Activated CD4-positive, CD25-positive, alpha-beta regulatory T cell treated with anti-CD3 and anti-CD28 coated beads, Interleukin-2, amount 50 U/mL, for 72 hours (primary cell): ENCODE measurements around the gene RAB31.
"Not testable (repeated sequence)": the region's sequence is repeated elsewhere in the genome, so short reads cannot be mapped to it uniquely, and the experiment has no call there.

ENCODE experiments used
- DNase-seq: peaks from one replicate; pipeline ENCODE4 v3.0.0; 2021

RAB31 gene

DNA sequence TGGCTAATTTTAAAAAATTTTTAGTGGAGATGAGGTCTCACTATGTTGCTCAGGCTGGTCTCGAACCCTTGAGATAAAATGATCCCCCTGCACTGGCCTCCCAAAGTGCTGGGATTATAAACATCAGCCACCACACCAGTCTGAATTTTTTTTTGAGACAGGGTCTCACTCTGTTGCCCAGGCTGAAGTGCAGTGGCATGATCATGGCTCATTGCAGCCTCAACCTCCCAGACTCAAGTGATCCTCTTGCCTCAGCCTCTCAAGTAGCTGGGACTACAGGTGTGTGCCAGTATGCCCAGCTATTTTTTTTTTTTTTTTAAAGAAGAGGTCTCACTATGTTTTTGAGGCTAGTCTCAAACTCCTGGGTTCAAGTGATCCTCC, 191.4 kb downstream of the RAB31 start:
- DNase-seq, result not testable (repeated sequence)

DNA sequence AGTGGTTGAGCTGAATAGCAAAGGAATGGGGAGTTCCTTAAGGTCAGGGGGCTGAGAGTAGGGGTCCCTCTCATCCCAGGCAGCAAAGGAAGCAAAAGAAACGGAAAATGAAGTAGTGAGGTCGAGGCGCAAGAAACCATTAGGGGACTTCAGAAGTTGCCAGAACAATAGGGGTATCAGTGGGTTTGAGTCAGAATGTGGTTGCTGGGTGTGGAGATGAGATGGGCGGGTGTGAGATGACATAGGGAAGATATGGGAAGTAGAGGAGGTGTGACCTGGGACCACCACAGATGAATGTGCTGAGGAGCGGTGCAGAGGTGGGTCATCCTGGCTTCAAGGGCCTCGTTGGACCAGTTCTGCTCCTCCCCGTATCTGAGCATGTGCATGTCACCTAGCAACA, 192.6 kb downstream of the RAB31 start:
- DNase-seq, result no peak

DNA sequence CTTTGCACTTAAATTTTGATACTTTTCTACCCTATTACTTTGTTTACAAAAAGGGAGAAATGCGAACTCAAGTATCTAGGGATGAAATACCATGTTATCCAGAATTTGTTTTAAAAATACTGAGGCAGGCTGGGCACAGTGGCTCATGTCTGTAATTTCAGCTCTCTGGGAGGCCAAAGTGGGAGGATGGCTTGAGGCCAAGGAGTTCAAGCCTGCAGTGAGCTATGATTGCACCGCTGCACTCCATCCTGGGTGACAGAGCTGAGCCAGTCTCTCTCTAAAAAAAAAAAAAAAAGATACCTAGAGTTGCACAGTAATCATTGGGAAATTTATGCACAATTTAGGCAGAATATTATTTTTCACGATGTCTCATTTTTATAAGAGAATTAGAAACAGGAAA, 193.3 kb downstream of the RAB31 start:
- DNase-seq, result no peak

DNA sequence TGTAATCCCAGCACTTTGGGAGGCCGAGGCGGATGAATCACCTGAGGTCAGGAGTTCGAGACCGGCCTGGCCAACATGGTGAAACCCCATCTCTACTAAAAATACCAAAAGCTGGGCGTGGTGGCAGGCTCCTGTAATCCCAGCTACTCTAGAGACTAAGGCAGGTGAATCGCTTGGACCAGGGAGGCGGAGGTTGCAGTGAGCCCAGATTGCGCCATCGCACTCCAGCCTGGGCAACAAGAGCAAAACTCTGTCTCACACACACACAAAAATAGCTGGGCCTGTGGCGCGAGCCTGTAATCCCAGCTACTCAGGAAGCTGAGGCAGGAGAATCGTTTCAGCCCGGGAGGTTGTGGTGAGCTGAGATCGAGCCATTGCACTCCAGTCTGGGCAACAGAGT, 194.2 kb downstream of the RAB31 start:
- DNase-seq, result not testable (repeated sequence)

DNA sequence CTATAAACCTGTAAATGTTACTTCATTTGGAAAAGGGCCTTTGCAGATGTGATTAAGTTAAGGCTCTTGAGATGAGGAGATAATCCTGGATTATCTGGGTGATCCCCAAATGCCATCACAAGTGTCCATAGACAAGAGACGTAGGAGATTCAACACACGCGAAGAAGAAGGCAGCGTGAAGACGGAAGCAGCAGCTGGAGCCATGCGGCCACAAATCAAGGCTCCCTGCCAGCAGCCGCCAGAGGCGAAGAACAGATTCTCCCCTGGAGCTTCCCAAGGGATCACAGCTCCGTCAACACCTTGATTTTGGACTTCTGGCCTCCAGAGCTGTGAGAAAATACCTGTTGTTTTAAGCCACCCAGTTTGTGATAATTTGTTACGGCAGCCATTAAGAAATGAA, 194.7 kb downstream of the RAB31 start:
- no peak for DNase-seq

DNA sequence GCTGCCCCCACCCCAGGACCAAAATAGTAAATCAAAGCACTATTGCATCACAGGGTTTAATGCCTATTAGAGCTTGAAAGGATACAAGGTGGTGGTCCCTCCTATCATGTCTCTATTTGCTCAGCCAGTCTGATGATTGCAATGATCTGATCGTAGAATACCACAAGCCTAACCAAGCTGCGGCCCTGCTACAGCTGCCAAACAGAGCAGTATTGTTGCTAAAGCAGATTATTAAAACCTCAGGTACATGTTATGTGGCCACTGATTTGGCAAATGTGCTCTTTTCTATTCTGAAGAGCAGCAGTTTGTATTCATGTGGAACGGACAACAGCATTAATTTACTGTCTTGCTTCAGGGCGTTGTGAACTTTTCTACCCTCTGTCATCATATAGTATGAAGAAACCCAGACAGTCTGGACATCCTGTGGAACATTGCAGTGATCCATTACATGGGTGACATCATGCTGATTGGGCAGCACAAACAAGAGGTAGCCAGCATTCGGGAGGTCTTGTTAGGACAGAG, 197.4 kb downstream of the RAB31 start:
- DNase-seq, result no peak

DNA sequence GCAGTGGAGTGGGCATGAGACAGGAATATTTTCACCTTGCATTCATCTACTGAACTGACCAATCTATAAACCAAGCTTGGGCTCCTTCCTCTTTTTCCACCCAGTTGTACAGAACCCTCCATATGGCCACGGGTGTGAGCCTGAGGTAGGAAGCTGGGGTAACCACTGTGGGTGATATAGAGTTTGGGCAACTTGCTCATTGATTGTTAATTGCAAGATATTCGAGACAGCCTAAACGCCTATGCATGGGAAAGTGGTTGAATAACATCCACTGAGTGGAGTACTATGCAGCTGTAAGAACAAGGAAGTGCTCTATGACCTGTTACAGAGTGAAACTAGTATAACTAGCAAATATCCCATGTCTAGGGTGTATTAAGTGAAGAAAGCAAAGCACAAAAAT, 198.4 kb downstream of the RAB31 start:
- no peak for DNase-seq

DNA sequence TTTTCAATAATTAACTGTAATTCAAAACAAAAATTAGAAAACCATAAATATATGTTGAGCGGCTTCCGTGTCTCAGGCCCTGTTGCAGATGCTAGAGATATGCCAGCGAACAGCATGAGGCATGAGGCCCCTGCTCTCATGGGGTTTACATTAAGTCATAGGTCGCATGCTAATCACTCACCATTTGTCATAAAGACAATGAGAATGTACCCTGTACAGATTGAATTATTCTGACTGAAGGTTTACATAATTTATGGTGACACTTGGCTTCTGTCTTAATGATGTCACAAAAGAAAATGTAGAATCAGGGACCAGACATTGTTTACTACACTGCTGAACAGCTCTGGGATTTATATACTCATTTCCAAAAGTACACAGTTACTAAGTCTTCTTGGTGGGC, 199.8 kb downstream of the RAB31 start:
- DNase-seq, result no peak

DNA sequence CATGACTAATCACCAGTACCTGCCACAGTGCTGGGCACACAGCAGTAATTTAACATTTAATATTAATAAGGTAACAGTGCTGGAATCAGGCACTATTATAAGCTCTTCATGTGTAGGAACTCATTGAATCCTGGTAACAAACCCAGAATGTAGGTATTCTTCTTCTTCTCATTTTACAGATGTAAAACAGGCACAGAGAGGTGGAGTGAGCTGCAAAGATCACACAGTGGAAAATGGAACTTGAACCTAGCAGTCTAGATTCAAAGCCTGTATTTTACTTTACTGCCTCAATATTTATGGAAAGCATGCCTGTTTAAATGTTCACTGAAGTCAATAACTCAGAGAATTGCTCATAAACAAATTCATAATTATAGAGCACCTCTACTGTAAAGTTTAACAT, 202.0 kb downstream of the RAB31 start:
- DNase-seq, result no peak

DNA sequence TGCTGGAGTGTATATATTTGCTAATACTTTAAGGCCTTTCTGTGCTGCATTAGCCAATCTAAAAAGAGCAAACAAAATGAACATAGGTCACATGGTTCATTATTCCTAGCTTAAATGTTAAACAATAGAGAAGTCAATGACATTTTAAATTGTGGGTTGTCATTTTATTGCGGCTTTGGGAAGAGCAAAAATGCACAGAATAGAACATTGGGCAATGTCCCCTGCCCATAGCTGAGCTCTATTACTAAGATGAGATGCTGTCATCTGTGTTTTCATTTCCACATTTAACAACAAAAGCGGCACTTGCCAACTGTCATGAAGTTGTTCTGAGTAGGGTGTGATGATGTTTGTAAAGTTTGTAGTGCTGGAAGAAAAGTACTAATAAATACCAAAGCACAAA, 202.6 kb downstream of the RAB31 start:
- DNase-seq, result no peak

DNA sequence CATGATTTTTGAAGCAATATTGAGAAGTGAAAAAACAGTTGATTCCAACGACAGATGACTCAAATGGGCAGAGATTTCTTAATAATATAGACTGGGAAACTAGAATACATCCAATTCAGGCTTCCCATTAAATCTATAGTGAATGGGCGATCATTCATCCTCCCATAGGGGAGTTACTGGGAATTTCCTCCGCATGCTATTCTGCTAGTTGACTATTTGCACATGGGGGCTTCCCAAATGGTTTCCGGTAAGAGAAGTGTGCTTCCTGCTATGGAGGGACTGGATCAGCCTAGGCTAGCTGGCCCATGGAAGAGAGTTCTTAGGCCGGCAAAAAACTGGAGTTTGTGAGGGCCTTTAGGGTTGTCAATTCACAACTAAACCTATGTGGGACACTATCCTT, 203.1 kb downstream of the RAB31 start:
- no peak for DNase-seq
